GM19452 (cell line): Measurements from ENCODE around the gene HOXB8.

Experiments used
- ATAC-seq: cut with Tn5 transposase; IDR thresholded peaks from one replicate; pipeline ENCODE4 v1.9.1; 2021; ENCODE audit not compliant: unreplicated experiment

The HOXB8 gene

DNA sequence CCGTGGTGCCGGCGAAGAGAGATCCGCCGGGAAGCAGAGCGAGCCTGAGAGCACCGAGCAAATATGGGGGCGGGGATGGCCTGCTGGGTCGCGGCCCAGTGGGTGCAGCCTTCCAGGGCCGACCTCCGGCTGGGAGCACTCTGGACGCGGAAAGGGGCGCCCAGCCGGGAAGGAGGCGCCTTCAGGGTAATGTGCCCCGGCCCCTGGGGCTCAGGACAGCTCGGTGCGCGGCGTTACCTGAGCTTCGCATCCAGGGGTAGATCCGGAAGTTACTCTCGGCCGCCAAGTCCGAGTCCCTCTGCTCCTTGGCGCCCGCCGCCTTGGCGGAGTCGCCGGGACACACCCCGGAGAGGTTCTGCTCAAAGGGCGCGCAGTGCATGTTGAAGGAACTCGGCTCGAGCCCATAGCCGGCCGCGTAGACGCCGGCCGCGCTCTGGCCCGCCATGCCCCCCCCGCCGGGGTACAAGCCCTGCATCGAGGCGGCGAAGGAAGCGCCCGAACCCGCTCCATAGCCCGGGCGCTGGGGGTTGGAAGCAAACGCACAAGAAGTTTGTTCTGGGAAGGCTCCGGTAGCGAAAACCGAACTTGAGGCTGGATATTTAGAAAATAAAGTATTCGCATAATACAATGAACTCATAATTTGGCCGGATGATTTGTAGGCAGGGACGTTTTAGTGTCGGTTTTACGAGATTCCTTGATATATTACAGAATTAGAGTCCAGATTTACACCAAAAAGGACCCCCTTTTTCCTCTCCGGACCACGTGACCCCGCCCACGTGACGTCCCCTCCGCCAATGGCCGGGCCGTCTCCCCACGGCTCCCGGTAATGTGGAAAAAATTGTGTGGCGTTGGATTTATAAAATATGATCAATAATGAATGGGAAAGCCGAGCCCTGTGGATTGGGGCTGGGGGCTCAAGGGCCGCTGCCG lies 4.5 kb downstream of the HOXB8 start, which contains the start of gene HOXB7:
TSS of gene HOXB7 (minus strand) at position 736 of the 930 bp plus-strand sequence. CDS start at position 637, 99 bp downstream.
- ATAC-seq = no peak

DNA sequence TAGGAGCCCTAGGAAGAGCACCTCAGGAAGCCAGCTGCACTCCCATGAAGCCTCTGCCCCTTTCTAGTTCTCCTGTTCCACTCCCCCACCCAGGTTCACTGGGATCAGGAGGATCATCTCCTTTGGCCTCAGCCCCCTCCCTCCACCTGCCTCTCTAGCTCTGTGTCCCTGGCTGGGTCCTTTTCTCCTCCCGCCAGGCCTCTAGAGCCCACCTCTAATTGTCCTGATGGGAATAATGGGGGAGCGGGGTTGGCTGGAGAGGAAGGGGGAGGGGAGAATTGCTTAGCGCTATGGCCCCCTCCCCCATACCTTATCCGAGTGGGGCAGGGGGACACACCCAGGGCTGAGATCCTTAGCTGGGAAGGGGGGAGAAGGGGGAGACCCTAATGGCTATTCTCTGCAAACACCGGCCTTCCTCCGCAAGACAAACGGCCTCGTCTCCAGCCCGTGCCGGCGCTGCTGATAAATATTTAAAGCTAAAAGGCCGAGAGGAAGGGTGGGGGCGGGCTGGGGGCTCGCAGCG lies 5.3 kb downstream of the HOXB8 start:
- ATAC-seq = no peak

GRCh38 chr17:48609033-48609432 lies 6.1 kb downstream of the HOXB8 start:
- ATAC-seq = no peak

DNA sequence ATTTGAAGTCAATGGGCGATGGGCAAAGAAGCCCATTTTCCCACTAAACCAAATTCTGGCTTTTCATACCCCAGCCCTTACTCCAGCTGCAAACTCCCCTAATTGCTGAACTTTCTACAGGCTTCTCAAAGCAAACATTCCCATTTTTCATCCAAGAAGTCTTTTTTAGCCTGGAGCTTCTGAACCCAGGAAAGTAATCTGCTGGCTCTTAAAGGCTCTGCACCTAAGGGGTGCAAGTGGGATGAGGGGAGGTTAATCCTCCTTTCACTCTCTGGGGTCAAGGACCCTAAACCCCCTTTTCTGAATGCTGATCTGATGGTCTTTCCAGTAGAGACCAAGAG lies 6.6 kb downstream of the HOXB8 start:
- no peak for ATAC-seq

GRCh38 chr17:48606892-48607614 lies 8.0 kb downstream of the HOXB8 start:
- no peak for ATAC-seq

- no peak for ATAC-seq
Measured at GRCh38 chr17:48605991-48606891, 8.9 kb downstream of the HOXB8 start.

- no peak for ATAC-seq
Measured at GRCh38 chr17:48605409-48605919, 9.6 kb downstream of the HOXB8 start.

DNA sequence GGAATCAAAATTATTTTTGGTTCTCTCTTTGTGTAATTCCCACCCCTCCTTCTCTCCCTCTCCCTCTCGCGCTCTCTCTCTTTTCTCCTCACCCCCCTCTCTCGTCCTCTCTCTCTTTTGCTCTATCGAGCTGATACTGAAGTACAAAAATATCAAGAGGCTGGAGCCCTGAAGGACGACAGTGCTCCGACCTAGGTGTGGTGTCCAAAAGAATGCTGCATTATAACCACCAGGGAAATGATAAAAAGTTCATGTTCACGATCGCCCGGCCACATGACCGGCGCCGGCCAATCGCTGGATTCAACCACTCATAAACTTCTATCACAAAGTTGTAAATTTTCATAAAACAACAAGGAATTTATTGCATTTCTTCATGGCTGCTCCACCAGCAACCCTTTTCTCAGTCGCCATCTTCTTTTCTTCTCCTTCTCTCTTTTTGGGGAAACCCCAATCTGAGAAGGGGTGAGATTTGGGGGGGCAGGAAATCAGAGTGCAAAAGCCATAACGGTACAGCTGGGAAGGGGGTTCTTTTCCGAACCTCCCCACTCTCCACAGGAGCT lies 10.2 kb downstream of the HOXB8 start, which contains the start of gene HOXB6:
TSS of gene HOXB6 (minus strand) at position 217 of the 560 bp plus-strand sequence. CDS start 6,836 bp downstream, outside the sequence.
- no peak for ATAC-seq

DNA sequence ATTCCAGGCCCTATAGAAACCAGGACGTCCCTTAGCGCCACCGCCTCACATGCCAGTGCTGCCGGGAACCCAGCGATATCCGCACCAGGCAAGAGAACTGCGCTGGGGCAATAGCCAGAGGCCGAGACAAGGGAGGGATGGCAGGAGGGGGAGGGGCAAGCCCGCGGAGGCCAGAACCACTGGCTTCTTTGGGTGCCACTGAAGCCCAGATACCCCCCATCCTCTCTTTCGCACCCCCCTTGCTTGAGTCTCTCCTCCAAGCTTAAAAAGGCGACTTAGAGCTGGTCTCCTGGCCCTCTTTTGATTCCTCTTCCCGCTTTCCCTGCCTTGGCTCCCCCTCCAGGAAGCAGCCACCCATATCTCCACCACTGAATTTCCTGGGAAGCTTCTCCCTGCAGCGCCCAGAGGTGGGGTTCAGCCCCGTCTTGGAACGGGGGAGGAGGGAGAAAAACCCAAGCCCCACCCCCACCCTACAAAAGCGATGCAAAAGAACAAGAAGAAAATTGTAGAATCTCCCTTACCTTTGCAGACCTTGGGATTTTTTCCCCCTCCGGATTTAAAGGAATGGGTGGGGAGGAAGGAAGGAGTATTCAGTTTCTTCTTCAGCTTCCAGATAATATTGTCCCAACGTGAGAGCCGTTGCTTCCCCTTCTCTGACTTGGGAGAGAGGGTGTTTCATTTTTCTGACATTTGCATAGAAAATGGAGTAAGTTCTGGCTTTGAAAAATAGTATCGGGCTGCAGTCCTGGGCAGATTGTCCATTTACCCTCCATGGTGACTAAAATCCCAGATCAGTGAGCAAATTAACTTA lies 10.9 kb downstream of the HOXB8 start:
- ATAC-seq = no peak

GRCh38 chr17:48601539-48602425 lies 13.3 kb downstream of the HOXB8 start:
- no peak for ATAC-seq

DNA sequence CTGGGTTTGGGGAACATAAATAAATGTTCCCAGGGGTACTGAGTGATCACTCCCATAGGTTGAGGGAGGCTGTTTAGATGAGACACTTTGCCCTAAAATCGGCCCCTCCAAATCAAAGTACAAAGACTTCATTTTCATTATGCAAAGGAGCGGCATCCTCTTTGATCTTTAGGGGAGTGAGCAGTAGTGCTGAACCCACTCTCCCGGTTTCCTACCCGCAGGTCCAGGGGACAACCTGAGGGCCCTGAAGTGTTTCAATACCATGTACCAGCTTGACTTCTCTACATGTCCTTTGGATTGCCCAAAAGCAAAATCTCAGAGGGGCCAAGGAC lies 13.9 kb downstream of the HOXB8 start:
- ATAC-seq = no peak

DNA sequence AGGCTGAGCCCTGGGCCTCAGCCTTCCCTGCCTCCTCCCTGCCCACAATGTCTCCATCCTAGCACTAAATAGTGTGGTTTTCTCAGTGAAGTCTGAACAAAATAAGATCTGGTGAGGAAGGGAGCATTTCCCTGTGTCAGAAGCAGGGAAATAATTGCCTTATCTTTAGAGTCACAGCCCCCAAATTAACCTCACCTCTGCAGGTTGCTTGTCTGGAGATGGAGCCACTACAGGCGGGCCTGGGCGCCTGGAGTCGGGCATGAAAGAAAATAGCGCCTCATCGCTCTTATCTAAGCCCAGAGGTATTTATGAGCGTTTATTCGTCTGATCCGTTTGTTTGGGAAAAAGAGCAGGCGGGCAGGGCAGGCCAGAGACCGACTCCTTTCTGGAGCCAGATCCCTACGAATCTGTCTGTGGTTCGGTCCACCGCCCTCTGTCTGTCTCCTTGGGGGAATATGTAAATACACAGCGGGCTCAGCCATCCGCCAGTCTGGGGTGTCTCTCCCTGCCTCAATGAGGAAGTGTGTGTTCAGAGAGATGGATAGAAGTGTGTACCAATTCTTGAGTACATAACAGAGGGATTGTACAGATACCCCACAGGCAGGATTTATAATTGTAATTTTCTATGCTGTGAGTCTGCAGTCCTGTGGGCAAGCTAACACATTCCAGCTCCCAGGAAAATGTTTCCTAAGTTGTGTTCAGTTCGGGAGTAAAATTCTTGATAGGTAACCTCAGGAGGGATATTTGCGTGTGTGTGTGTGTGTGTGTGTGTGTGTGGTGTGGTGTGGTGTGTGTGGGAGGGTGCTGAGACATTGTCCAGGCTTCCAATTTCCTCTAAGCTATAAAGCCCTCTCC lies 14.6 kb downstream of the HOXB8 start:
- no peak for ATAC-seq

DNA sequence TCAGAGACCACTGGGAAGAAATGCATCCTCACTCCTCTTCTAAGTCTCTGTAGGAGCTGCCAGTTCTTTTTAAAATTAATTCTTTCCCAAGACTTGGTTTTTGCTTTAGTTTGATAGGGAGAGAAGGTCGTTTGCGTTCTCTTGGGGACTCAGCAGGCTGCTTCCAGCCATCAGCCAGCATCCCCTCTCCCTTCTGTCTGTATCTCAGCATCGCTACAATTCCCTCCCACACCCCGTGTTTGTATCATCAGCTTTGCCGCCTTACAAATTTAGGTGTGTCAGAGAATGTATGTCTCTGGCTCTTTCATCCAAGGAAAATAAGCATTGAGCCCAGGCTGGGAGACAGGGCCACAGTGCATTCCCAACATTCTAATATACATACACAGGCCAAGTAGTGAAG lies 15.7 kb downstream of the HOXB8 start:
- ATAC-seq = no peak

DNA sequence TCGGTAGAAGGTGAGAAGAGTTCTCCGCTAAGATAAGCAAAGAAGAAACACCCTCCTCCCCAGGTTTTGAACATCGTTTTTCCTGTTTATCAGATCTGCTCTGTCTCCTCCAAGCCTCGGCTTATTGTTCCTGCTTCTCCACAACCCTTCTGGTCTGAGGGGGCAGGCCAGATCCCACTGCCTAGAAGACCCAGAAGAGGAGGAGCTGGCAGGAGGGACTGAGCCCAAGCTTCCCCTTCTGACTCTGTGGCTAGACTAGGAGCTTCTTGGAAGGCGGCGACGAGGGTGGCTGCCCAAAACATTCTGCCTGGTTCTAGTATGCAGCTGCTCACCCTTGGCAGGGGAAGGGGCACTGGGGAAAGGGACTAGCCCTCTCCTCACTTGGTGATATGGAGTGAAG lies 16.4 kb downstream of the HOXB8 start:
- ATAC-seq = no peak

- ATAC-seq = no peak
Measured at GRCh38 chr17:48597778-48598631, 17.1 kb downstream of the HOXB8 start.

DNA sequence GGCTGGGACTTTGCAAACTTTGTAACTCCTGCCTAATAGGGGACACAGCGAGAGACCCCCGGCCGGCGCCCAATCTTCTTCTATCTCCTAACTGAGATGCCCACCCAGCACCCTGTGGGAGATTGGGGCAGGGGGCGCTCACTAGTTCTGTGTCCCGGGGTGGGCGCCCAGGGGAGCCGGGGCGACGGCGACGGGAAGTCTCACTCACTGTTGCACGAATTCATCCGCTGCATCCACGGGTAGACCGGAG lies 17.6 kb downstream of the HOXB8 start:
- ATAC-seq = no peak
